Thoracic aorta (tissue), 2 donors: ENCODE results near the gene ITPR2. TPM values are rescaled to one million over a fixed set of nuclear protein-coding genes. Genes with fewer than 3 reads are reported as not detected.
"Not testable (repeated sequence)": the region's sequence is repeated elsewhere in the genome, so short reads cannot be mapped to it uniquely, and the experiment has no call there.

Experiments
- ATAC-seq: fragments of 150-250 bp; one replicate; pipeline ENCODE4 v1.8.0; 2017; ENCODE audit warnings: low read depth; ENCODE audit not compliant: insufficient number of reproducible peaks, low FRiP score
- DNase-seq: peaks from one replicate; pipeline ENCODE4 v3.0.0-alpha.2; 2020; ENCODE audit warnings: low spot score
- H3K27ac ChIP-seq, 2 donors: fragments of 200-600 bp; sonication (generic); 1 replicate in 1 of 2; 2 replicates in 1 of 2; pipeline ENCODE4 v1.5.1; 2016; ENCODE audit warnings: mild to moderate bottlenecking in 2 of 2, moderate library complexity in 2 of 2
- H3K27me3 ChIP-seq: fragments of 200-600 bp; sonication (generic); replicated peaks from 2 replicates; pipeline ENCODE4 v1.6.0; 2016; ENCODE audit warnings: mild to moderate bottlenecking; ENCODE audit not compliant: insufficient read depth
- H3K36me3 ChIP-seq: fragments of 200-600 bp; sonication (generic); one replicate; pipeline ENCODE4 v1.5.1; 2016
- H3K4me1 ChIP-seq, 2 donors: fragments of 200-600 bp; sonication (generic); 1 replicate in 1 of 2; 2 replicates in 1 of 2; pipeline versions ENCODE4 v1.5.1 to v1.6.0; 2016; ENCODE audit warnings: low read depth in 2 of 2, mild to moderate bottlenecking in 1 of 2; ENCODE audit not compliant: control insufficient read depth in 1 of 2
- H3K4me3 ChIP-seq: fragments of 200-600 bp; sonication (generic); 2 replicates; pipeline ENCODE4 v1.5.1; 2016; ENCODE audit warnings: mild to moderate bottlenecking
- H3K9me3 ChIP-seq: fragments of 200-600 bp; sonication (generic); 2 replicates; pipeline ENCODE4 v1.5.1; 2016
- total RNA-seq, 2 donors: library from RNA; depleted of rRNA; stranded (reverse); fragments of >200 nt; gene quantifications; one replicate each; pipeline versions ENCODE4 v1.1.0 to v1.2.3, GENCODE V29; 2016
- TF ChIP-seq, protein P1 (sequence below): fragments of 200-600 bp; sonication (generic); IDR thresholded peaks from one replicate; pipeline ENCODE4 v1.5.1; 2019; ENCODE audit warnings: antibody characterized with exemption

ITPR2 gene
- total RNA-seq, 2 donors from 2014 or later = 28.3 to 86.3 TPM

GRCh38 chr12:26318661-26319068 lies 514.3 kb downstream of the ITPR2 start:
- peak overlapping the region in 1 of 2 donors; percentile 2 for H3K27ac ChIP-seq
- no peaks in the 10 kb centered on the region for H3K9me3 ChIP-seq
- H3K4me3 ChIP-seq = no peak overlapping the region
- H3K4me1 ChIP-seq = peaks cover 4 to 7% of the 10 kb centered on the region in 2 donors
- TF ChIP-seq, protein P1, sequence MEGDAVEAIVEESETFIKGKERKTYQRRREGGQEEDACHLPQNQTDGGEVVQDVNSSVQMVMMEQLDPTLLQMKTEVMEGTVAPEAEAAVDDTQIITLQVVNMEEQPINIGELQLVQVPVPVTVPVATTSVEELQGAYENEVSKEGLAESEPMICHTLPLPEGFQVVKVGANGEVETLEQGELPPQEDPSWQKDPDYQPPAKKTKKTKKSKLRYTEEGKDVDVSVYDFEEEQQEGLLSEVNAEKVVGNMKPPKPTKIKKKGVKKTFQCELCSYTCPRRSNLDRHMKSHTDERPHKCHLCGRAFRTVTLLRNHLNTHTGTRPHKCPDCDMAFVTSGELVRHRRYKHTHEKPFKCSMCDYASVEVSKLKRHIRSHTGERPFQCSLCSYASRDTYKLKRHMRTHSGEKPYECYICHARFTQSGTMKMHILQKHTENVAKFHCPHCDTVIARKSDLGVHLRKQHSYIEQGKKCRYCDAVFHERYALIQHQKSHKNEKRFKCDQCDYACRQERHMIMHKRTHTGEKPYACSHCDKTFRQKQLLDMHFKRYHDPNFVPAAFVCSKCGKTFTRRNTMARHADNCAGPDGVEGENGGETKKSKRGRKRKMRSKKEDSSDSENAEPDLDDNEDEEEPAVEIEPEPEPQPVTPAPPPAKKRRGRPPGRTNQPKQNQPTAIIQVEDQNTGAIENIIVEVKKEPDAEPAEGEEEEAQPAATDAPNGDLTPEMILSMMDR = no peak
- H3K36me3 ChIP-seq = no peaks in the 10 kb centered on the region
- ATAC-seq = no peak
- H3K27me3 ChIP-seq = no peaks in the 10 kb centered on the region
- DNase-seq = no peak

DNA sequence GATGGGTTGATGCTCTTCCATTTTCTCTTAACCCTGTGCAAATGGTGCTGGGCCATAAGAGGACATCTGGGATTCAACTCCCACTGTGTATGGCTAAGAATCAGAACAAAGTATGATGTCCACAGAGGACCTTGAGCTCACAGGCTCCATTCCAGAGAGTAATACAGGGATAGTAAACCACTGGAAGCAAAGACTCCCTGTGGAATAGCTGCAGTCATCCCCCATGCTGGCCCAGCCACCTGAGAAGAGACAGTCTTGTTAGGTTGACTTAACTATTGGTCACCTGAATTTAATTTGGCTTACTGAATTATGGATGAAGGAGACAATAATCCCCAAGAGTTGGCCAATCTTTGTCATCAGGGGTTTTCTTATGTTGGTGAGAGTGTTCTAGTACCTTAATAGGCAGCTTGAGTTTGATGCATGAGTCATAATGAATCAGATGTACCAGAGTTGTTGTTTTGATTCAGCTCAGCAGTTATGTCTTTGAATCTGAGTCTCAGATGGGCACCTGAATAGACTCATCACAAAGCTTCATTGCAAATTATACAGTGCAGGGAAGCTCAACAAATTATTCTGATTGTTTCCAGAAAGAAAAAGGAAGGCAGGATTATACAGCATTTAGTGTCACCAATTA lies 514.9 kb downstream of the ITPR2 start:
- H3K27ac ChIP-seq = peak overlapping the region in 1 of 2 donors; percentile 2
- no peak for ATAC-seq

GRCh38 chr12:26314103-26314502 lies 518.9 kb downstream of the ITPR2 start:
- H3K4me3 ChIP-seq, H3K36me3 ChIP-seq, H3K27ac ChIP-seq, DNase-seq, H3K9me3 ChIP-seq, ATAC-seq, H3K4me1 ChIP-seq, H3K27me3 ChIP-seq: not testable (repeated sequence)

More for the DNA sequence above, 514.9 kb downstream of the ITPR2 start:
- Histone ChIP-seq H3K36me3 (no peaks in the 10 kb centered on the region), H3K9me3 (no peaks in the 10 kb centered on the region), H3K4me3 (no peak overlapping the region), H3K27me3 (no peaks in the 10 kb centered on the region), H3K4me1 (peaks cover 4 to 7% of the 10 kb centered on the region in 2 donors)
- no peak for DNase-seq
- TF ChIP-seq, protein P1 = no peak

GRCh38 chr12:26310489-26310888 lies 522.5 kb downstream of the ITPR2 start:
- not testable (repeated sequence) for ATAC-seq, H3K27ac ChIP-seq, H3K4me1 ChIP-seq, DNase-seq, H3K4me3 ChIP-seq, H3K27me3 ChIP-seq, H3K9me3 ChIP-seq, H3K36me3 ChIP-seq

DNA sequence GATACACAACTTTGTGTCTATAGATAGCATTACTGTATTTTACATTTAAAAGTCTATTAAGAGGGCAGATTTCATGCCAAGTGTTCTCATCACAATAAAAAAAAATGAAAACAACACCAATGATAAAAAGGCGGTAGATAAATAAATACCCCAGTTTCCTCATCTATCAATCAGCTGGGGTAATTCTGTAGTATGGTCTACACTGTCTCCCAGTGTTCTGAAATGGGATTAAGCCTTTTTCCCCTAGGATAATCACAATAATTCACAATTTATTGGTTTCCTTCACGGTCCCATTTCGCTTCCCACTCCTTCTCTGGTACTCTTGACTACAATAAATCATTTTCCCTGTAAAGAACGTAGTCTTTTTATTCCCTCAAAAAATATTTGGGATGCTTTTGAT lies 523.4 kb downstream of the ITPR2 start:
- ATAC-seq (no peak), DNase-seq (no peak)
- TF ChIP-seq, protein P1 = no peak

GRCh38 chr12:26304273-26304672 lies 528.7 kb downstream of the ITPR2 start:
- DNase-seq (no peak), ATAC-seq (no peak)
- TF ChIP-seq, protein P1 = no peak
- Histone ChIP-seq H3K27ac (no peak overlapping the region), H3K4me1 (peaks cover 0 to 6% of the 10 kb centered on the region in 2 donors), H3K9me3 (no peaks in the 10 kb centered on the region), H3K36me3 (no peaks in the 10 kb centered on the region), H3K4me3 (no peak overlapping the region), H3K27me3 (no peaks in the 10 kb centered on the region)

More for the DNA sequence above, 523.4 kb downstream of the ITPR2 start:
- H3K27ac ChIP-seq = no peak overlapping the region
- H3K27me3 ChIP-seq = no peaks in the 10 kb centered on the region
- no peak overlapping the region for H3K4me3 ChIP-seq
- H3K4me1 ChIP-seq = no peaks in the 10 kb centered on the region
- H3K9me3 ChIP-seq = no peaks in the 10 kb centered on the region
- no peaks in the 10 kb centered on the region for H3K36me3 ChIP-seq
